Measurements from ENCODE around the gene ARHGEF16.

The ARHGEF16 gene

DNA sequence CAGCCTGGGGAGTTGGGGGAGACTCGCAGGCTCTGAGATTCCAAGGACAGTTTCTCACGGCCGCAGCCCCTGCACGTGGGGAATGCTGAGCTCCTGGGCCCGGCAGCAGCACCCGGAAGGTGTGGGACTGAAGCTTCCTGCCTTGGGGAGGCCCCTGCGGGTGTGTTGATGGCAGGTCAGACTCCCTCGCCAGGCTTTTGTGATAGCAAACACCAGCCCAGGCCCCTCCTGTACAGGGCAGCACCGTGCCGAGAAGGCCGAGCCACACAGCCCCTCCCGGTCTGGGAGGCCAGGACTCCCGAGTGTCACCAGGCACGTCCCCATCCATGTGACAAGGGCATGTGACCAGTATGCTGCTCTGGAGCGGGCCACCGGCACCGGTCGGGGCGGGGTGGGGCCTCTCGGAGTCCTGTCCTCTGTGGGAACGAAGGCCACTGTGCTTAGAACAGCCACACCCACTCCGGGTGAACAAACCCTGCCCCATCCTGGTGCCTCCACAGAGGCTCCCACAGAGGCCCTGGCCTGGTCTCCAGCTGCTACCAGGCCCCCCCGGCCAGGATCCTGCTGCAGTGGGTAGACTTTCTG lies 31.1 kb upstream of the ARHGEF16 start:
- DNase-seq = no peak

DNA sequence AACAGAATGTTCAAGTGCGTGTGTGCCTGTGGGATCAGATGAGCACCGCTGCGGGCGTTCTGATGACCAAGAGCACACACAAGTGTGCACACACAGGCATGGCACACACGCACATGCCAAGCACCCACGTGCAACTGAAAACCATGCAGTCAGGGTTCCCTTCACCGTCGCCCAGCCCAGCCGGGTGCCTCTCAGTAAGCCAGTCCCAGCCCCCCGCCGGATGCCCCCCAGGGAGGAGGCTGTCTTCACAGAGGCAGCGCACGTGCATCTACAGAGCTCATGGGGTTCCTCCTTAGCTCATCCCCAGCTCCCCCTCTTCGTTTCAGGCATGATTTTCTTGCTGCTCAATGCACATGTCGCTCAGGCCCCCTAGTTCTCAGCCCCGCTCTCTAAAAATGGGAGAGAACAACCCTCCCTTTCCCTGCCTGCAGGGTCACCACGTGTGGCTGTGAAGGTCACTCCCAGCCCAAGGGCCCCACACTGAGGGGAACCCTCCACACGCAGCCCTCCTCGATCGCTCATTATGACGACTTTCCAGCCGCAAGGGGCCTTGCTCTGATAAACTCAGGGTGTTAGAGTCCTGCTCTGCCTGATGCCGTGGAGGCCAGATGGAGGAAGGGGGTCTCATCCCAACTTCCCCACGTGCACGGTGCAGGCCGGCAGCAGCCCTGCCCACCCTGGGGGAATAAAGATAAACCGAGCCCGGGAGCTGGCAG lies 30.4 kb upstream of the ARHGEF16 start:
- no peak for DNase-seq

DNA sequence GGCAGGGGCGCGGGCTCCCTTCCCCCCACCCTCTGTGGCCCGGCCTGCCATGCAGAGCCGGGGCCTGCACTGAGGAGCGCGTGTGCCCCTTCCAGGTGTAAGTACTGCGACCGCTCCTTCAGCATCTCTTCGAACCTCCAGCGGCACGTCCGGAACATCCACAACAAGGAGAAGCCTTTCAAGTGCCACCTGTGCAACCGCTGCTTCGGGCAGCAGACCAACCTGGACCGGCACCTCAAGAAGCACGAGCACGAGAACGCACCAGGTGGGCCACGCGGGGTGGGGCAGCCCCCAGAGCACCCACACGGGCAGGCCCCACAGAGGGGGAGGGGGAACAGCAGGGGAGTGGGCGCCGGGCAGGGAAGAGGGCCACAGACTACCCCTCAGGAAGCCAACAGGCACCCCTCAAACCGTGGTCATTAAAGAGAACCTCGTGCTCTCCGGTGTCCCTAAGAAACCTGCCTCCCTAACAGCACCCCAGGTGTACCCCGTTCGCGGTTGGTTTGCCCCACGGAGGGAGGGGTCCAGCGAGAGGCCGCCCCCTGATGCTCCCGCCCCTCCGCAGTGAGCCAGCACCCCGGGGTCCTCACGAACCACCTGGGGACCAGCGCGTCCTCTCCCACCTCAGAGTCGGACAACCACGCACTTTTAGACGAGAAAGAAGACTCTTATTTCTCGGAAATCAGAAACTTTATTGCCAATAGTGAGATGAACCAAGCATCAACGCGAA lies 28.8 kb upstream of the ARHGEF16 start:
- DNase-seq = no peak

DNA sequence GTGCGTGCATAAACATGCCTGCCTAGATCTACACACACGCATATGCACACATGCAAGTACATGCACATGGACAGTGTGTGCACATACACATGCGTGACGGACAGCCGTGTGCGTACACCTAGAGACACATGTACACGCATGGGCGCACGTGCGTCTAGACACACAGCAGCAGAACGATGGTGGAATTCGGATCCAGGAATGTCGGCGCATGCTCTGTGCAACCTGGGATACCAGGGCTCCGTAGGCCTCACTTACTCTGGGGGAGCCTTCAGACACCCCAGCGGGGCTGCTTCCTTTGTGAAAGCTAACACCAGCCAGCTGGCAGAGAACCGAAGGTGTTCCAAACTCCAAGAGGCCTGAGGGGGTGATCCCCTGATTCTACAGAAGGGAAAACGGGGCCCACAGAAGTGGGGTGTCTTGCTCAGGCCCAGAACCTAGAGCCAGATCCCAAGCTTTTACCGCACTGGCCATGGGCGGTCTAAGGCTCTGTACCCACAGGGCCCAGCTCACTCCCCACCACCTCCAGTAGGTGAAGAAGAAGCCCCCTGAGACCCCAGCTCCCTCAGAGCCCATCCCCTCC lies 27.4 kb upstream of the ARHGEF16 start:
- DNase-seq = no peak

DNA sequence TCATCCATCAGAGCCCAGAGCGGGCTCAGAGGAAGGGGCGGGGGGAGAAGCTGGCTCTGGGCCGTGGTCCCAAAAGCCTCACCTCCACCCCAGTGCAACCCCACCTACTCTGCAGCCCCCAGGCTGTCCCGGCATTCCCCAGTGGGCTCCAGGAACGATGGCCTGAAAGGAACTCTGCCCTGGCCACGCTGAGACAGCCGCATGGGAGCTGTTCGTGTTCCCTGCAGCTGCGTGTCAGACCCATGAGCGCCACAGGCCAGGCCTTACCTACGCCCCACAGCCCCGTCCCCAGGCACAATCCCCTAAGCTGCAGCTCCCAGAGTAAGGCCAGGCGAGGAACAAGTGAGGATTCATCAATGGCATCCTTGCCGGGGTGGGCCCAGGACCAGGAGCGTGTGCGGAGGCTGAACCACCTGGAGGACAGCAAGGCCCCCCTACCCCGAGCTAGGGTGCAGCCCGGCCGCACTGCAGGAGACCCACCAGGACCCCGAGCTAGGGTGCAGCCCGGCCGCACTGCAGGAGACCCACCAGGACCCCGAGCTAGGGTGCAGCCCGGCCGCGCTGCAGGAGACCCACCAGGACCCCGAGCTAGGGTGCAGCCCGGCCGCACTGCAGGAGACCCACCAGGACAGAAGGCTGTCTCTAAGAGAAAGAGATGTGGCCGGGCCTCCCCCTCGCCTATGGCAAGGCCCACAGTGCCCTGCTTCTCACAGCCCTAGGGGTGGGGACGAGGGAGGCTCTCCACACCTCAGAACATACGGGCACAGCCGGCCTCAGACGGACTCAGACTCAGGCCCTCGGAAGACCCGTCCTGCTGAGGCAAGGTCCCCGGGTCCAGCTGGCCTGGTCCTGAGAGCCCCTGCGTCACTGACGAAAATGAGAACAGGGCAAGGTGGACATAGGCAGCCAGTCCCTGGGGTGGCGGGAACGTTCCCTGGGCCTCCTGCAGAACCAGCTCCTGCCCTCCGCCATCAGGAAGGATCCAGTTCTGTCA lies 26.5 kb upstream of the ARHGEF16 start:
- no peak for DNase-seq

DNA sequence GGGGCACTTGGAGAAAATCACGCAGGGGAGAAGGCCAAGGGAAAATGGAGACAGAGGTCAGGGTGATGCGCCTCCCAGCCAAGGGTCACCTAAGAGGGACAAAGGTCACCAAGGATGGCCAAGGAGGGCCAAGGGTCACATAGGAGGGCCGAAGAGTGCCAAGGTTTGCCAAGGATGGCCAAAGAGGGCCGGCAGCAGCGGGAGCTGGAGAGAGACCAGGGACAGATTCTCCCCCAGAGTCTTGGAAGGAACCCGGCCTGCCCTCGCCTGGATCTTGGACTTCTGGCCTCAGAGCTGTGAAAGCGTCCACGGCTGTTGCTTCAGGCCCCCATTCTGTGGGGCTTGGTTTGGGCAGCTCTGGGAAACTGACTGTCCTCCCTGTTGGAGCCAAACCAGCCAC lies 25.6 kb upstream of the ARHGEF16 start:
- DNase-seq = no peak

DNA sequence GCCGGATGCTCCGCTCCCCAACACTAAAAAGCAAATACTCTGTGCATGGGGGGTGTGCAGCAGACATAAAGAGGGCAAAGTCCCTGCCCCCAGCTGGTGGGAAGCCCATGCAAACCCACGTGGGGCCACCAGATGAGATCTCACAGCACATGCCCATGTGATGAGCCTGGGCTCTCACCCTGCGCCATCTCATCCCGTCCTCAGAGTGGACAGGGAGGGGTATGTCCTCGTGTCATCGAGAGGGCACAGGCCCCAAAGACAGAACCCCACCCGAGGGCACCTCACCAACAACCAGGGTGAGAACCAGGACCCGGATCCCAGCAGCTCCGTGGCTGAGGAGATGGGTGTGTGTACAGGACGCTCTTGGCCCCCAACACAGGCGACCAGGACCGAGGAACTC lies 25.1 kb upstream of the ARHGEF16 start:
- no peak for DNase-seq

DNA sequence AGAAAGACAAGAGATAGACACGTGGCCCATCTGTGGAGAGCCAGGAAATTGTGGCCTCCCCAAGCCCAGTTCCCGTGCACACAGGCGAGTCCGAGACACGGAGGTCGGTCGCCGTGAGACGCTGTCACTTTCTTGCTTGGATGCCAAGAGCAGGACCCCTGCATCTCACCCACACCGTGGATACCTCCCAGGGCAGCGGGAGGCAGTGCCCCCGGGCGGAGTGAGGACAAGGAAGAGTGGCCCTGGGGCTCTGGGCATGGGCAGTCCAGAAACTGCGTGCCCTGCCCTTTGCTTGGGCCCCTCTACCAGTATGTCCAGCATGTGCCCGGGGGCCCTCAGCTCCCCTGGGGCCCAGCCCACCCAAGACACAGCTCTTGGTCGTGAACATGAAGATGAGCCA lies 24.7 kb upstream of the ARHGEF16 start:
- DNase-seq = no peak

DNA sequence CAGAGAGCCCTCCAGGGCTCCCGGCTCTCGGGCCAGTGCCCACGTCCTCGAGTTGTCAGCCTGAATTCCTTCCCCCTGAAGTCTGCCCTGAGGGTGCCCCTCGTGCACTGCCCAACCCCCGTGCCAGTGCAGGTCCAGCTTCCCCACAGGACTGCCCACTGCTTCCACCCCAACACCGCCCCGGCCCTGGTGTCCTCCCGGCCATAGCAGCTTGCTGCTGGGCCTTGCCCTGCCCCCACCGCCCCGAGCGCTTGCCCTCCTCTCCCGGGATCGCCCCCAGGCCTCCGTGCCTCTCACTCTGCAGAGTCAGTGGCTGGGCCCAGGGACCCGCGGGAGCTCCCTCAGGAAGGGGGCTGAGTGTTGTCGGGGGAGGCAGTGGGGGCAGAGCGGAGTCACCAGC lies 24.1 kb upstream of the ARHGEF16 start:
- no peak for DNase-seq

DNA sequence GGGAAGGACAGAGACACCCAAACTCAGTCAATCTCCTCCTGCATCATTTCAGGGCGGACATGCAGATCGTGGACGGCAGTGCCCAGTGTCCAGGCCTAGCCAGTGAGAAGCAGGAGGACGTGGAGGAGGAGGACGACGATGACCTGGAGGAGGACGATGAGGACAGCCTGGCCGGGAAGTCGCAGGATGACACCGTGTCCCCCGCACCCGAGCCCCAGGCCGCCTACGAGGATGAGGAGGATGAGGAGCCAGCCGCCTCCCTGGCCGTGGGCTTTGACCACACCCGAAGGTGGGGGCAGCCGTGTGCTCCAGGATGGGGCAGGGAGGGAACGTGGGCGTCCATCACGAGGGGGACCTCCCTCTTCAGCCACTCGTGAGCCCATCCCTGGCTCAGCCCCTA lies 23.6 kb upstream of the ARHGEF16 start:
- DNase-seq = no peak

DNA sequence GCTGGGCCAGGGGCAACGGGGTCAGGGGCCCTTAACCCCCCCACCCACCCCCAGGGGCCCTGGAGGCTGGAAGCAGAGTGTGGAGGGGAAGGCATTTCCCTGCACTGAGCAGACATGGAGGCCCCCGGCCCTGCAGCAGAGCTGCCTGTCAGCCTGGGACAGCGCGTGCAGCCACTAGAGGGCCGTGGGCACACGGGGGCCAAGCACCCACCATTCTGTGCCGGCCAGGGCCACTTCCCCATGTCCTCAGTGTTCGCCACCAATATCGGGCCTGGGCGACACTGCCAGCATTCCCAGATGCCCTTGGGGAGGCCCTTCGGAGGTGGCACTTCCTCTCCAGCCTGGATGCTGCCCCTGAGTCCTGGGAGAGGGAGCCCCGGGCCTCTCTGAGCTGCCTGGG lies 23.2 kb upstream of the ARHGEF16 start:
- DNase-seq = no peak

DNA sequence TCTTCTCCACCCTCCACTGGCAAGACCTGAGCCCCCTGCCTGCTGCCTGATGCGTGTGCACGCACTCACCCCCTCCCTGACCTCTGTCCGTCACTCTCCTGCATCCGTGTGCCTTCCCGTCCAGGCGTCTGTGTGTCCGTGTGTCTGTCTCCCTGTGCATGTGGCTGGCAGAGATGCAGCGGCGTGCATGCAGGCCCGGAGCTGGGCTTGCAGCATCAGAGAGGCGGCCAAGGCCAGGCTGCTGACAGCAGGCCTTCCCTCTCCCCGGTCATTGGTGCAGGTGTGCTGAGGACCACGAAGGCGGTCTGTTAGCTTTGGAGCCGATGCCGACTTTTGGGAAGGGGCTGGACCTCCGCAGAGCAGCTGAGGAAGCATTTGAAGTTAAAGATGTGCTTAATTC lies 22.8 kb upstream of the ARHGEF16 start:
- no peak for DNase-seq

DNA sequence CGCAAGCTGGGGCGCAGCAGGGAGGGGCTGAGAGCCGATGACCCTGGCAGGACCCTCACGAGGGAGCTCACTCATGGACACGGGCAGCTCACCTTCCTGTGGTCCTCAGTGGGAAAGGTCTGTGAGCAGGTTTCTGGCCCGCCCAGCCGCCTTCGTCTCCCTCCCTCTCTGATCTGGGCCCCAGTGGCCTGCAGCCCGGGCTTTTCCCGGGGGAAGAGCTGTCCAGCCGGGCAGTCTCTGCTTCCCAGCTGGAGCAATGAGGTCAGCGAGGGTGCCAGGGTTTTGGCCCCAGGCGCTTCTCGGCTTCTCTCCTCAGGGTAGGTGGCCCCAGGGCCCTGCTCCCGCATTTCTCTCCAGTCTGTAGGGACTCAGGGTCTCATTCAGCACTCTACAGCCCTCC lies 22.2 kb upstream of the ARHGEF16 start:
- no peak for DNase-seq

DNA sequence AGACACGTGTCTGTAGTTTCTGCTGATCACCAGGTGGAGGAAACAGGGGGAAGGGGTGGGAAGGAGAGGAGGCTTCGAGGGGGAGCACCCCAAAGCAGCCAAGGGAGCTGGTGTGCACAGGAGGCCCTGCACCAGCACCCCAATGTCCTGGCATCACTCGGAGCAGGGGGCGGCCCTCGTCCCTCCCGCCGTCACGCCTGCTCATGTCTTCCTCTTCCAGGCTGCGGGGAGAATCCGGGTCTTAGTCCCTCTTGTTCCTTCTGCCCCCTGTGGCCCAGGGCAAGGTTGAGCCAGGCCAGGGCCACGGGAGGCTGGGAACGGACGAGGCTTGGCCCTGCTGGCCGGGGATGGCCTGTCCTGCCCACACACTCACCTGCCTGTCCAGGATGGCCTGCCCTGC lies 21.4 kb upstream of the ARHGEF16 start:
- DNase-seq = no peak

DNA sequence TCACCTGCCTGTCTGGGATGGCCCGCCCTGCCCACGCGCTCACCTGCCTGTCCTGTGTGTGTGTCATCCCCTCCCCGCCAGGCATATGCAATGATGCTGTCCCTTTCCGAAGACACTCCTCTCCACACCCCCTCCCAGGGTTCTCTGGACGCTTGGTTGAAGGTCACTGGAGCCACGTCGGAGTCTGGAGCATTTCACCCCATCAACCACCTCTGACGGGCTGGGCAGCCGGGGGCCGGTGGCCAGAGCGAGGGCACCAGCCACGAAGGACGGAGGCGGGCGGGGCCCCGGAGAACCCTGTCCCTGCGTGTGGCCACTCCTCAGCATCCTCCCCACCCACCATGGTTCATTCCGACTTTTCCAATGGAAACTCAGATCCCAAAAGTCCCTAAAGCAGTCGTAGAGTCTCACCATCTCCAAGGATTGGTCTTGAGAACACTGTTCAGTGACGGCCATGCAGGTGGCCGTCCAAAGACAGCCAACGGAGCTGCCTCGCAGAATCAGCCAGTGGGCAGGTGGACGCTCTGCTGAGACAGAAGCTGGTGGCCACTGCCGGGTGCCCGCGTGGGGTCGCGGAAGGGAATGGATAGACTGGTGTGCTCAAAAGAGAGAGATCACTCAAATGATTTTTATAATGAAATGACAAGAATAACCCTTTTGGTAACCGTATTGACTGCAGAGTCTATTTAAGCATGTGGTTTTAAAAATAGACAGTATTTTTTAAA lies 20.7 kb upstream of the ARHGEF16 start:
- no peak for DNase-seq

DNA sequence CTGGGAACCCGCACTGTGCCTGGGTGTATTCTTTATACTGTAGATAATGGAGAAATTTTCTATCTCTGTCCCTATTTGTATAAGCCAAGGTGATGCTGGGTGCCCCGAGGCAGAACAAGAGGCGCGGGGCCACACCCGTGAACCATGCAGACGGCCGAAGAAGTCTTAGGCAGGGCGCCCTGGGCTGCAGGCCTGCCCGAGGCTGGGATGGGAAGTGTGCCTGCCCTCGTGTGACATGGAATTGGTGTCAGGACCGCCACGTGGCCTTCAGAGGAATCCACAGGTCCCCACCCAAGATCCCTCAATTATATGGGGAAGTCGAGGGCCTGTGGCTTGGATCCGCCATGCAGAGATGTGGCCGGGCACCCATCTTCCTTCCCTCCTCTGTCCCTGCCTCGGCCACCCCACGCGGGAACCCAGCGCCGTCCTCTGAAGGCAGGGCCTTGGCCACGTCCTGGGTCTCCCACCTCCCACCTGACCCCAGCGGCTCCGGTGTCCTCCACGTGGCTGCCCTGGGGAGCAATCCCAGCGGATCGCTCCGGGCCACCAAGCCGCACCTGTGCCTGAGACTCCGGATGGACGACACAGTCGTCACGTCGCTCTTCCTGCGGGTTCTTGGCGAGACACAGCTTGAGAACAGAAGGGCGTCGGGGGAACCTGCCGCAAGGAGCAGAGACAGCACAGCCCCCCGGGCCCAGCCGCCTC lies 19.9 kb upstream of the ARHGEF16 start:
- DNase-seq = no peak

DNA sequence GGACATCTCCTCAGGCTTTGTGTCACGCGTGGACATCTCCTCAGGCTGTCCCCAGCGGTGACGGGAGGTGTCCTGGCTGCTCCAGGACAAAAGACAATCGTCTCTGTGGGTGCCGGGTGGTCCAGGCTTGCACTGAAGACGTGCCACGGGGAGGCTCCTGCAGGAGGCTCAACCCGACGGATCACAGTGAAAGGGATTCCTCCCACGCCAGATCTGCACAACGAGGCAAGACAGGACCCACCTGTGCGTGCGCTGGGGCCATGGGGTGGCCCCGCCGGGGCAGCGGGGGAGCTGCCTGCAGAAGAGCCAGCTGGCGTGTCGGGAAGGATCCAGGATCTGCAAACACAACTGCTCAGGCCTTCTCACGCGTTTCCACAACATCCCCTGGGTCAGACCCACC lies 18.8 kb upstream of the ARHGEF16 start:
- DNase-seq = no peak

DNA sequence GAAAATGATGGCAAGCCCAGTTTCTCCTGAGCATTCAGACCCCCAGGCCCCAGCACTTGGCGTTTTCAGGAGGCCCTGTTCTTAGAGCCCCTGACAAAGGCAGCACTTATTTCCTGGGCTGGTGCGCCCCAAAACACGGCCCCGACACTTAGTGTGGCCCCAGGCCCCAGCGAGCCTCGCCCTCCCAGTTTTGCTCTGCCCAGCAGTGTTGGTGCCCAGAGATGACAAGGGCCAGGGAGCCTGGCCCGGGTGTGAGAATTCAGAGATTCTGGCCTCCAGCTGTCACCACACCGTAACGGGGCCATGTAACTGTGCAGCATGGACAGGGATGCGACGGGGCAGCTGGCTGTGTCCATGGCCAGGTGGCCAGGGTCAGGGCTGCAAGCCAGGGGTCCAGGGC lies 18.0 kb upstream of the ARHGEF16 start:
- no peak for DNase-seq

DNA sequence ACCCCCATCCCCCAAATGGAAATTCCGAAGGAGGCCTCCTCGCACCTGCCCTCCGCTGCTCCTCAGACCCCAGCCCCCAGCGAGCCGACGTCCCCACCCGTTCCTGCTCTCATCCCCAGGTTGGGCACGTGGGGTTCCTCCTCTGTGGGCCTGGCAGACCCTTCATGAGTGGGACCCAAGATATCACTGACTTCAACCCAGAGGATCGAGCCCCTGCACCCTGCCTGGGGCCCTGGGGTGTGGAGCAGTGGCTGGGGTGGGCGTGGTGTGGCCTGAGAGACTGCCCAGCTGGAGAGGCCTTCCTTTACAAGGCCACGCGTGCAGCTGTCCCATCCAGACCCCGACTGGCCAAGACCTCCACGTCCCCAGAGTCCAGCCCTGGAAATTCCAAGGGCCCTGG lies 17.6 kb upstream of the ARHGEF16 start:
- no peak for DNase-seq

DNA sequence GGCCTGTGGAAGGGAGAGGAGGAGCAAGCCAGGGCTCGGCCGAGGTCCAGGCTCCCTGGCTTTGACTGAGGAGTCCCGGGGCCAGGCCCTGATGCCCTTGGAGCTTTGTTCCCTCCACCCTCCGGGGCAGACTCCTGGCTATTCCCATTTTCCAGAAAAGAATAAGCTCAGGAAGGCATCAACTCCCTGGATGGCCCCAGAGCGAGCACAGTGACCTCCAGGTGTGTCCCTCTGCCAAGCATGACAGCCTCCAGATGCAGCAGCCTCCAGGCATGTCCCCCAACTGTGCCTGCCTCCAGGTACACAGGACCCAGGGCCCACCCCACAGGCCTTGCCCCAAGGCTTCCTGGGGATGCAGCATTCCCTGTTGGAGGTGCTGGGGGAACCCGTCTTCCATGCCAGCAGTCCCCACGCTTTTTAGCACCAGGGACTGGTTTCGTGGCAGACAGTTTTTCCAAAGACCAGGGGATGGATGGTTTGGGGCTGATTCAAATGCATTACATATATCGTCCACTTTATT lies 15.7 kb upstream of the ARHGEF16 start:
- no peak for DNase-seq
